ENCODE data around the gene VKORC1L1.
"Not testable (repeated sequence)": the region's sequence is repeated elsewhere in the genome, so short reads cannot be mapped to it uniquely, and the experiment has no call there.

The VKORC1L1 gene

DNA sequence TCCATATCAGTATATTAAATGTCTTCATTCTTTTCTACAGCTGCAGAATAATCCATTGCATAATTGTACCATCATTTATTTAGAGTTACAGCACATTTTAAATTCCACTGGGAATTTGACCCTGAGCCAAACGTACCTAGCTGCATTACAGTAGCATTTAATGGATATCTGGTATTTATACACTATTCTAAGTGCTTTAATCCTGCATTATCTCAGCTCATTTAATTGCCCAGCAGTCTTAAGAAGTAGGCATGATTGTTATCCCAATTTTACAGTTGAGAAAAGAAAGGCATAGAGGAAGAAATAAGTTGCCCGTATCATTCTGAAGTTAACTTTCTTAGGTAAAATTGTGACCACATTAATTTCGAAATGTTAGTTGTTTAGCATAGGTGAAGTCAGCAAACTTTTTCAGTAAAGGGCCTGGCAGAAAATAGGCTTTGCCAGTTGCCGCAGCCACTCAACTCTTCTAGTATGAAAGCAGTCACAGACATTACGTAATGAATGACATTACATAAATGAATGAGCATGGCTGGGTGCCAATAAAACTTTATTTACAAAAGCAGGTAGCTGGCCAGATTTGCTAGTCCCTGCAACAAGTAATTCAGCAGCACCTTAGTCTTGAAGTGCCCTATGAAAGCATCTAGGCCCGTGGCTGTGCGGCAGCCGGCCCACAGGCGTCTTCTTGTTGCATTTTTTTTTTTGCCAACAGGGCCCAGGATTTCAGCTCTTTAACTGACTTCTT, 79.1 kb downstream of the VKORC1L1 start:
- in situ Hi-C loops (cut with HindIII; ENCODE audit: low sequenced_read_pairs), result no loop called here
- TF ChIP-seq, protein P1, sequence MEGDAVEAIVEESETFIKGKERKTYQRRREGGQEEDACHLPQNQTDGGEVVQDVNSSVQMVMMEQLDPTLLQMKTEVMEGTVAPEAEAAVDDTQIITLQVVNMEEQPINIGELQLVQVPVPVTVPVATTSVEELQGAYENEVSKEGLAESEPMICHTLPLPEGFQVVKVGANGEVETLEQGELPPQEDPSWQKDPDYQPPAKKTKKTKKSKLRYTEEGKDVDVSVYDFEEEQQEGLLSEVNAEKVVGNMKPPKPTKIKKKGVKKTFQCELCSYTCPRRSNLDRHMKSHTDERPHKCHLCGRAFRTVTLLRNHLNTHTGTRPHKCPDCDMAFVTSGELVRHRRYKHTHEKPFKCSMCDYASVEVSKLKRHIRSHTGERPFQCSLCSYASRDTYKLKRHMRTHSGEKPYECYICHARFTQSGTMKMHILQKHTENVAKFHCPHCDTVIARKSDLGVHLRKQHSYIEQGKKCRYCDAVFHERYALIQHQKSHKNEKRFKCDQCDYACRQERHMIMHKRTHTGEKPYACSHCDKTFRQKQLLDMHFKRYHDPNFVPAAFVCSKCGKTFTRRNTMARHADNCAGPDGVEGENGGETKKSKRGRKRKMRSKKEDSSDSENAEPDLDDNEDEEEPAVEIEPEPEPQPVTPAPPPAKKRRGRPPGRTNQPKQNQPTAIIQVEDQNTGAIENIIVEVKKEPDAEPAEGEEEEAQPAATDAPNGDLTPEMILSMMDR (IDR thresholded peaks at IDR 0.05; ENCODE audit: low read depth, low read length), result no peak
- no peak overlapping the region for H3K4me3 ChIP-seq (ENCODE audit: low read depth, low read length)
- DNase-seq (ENCODE audit: low read depth, low spot score), result no peak

DNA sequence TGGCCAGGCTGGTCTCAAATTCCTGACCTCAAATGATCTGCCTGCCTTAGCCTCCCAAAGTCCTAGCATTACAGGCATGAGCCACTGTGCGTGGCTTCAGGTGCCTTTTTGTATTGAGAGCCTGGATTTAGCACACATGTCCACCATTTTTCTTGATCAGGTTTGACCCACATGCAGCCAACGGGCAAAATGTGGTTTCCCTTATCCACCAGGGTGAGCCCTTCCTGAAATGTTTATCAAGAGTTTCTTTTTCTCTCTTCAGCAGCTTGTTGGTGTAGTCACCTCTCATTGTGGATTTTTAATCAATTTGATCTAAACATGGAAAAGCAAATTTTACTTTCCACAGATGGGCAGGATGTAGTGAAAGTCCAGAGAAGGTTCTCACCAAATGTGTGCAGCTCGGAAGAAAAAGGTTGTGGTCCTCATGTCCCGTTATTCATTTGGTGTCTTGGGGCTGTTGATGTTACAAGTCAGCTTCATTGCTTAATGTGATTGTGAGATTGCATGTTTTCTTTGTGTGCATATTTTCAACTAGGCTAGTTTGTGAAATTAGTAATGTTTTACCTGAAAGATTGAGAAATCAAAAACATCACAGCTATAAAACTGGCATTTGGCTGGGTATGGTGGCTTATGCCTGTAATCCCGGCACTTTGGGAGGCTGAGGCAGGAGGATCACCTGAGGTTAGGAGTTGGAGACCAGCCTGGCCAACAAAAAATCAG, 80.3 kb downstream of the VKORC1L1 start:
- no peak for DNase-seq (ENCODE audit: low read depth, low spot score)
- in situ Hi-C loops (cut with HindIII; ENCODE audit: low sequenced_read_pairs), result no loop called here
- H3K4me3 ChIP-seq (ENCODE audit: low read depth, low read length), result no peak overlapping the region
- TF ChIP-seq, protein P1 (IDR thresholded peaks at IDR 0.05; ENCODE audit: low read depth, low read length), result no peak

DNA sequence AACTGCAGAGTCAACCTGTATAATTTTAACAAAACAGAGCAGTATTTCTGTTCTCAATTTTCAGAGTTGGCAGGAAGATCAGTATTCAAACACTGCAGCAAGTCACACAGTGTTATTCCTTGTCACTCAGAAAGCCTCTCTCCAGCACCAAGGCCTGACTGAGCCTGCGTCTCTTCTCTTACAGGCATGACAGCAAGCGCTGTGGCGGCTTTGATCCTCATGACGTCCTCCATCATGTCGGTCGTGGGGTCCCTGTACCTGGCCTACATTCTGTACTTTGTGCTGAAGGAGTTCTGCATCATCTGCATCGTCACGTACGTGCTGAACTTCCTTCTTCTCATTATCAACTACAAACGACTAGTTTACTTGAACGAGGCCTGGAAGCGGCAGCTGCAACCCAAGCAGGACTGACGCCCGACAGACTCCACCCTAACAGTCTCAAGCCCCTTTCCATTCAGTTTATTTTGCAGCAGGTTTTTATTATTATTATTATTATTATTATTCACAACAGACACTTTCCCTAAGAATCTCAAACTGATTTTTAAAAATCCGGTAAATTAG, 81.1 kb downstream of the VKORC1L1 start:
- in situ Hi-C loops (cut with HindIII; ENCODE audit: low sequenced_read_pairs), result no loop called here
- TF ChIP-seq, protein P1 (IDR thresholded peaks at IDR 0.05; ENCODE audit: low read depth, low read length), result no peak
- DNase-seq (ENCODE audit: low read depth, low spot score), result no peak
- no peak overlapping the region for H3K4me3 ChIP-seq (ENCODE audit: low read depth, low read length)

DNA sequence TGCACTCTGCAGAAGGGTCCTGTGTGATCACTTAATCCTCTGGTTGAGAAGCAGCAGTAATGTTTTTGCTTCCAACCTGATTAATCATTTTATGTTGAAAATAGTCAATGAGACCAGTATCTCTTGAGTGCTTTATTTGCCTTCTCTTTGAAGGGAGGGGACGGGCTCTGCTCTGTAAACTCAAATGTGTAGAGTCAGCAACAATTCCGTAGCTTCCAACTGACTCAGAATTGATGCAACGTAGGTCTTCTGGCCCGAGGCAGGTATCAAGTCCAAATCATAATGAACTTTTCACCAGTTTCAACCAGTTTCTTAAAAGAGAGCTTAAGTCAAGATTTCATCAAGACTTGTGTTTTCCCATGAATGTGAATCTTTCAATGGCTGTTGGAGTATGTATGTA, 82.8 kb downstream of the VKORC1L1 start:
- no peak for DNase-seq (ENCODE audit: low read depth, low spot score)
- TF ChIP-seq, protein P1 (IDR thresholded peaks at IDR 0.05; ENCODE audit: low read depth, low read length), result no peak
- H3K4me3 ChIP-seq (ENCODE audit: low read depth, low read length), result no peak overlapping the region
- in situ Hi-C loops (cut with HindIII; ENCODE audit: low sequenced_read_pairs), result no loop called here

DNA sequence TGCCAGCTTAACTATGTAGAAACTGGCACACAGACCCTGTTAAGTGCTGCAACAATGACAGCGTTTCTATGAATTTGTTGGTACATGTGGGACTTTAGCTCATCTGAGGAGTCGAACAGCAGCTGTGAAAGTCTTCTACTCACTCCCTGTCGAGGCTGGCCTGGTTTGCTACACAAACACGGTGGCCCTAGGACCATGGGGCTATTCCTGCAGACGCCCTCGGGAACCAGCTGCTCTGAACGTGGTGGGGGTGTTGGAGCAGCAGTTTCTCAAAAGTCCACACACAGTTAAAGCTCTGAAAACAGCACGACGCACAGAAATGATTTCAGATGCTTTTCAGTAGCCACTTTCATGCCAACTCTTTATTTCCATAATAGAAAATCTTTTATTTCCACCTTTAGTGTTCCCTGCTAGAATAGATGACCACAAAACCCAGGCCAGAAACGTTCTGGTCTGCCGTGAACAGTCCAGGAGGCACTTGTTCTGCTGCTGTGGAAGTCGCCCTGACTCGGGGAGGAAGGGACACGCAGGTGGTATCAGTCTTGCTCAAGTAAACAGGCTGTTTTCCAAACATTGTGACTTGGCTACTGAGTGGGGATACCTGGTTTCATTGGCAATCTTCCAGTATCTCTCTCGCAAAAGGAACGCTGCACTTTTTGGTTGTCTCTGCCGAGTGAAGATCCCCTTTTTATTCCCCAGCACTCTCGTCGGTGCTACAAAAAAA, 87.6 kb downstream of the VKORC1L1 start:
- no peak overlapping the region for H3K4me3 ChIP-seq (ENCODE audit: low read depth, low read length)
- in situ Hi-C loops (cut with HindIII; ENCODE audit: low sequenced_read_pairs), result no loop called here
- no peak for DNase-seq (ENCODE audit: low read depth, low spot score)
- TF ChIP-seq, protein P1 (IDR thresholded peaks at IDR 0.05; ENCODE audit: low read depth, low read length), result no peak

DNA sequence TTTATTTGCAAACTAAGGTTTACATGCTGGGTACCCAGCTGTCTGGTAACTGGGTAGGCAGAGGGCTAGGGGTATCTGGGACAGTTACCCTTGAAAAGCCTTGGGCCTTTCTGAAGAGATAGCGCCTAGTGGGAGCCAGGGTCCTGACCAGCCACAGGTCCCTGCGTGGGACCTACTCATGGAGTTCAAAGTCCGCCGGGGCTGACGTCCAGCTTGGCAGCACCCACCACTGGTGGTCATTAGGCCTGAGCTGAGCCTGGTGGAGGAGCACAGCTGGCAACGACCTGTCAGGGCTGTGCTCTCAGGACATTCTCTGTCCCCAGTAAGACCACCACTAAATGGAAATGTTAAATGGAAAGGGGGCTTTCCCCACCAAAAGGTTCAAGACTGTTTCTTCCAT, 89.2 kb downstream of the VKORC1L1 start:
- in situ Hi-C loops (cut with HindIII; ENCODE audit: low sequenced_read_pairs), result no loop called here
- TF ChIP-seq, protein P1 (IDR thresholded peaks at IDR 0.05; ENCODE audit: low read depth, low read length), result no peak
- no peak overlapping the region for H3K4me3 ChIP-seq (ENCODE audit: low read depth, low read length)
- no peak for DNase-seq (ENCODE audit: low read depth, low spot score)

DNA sequence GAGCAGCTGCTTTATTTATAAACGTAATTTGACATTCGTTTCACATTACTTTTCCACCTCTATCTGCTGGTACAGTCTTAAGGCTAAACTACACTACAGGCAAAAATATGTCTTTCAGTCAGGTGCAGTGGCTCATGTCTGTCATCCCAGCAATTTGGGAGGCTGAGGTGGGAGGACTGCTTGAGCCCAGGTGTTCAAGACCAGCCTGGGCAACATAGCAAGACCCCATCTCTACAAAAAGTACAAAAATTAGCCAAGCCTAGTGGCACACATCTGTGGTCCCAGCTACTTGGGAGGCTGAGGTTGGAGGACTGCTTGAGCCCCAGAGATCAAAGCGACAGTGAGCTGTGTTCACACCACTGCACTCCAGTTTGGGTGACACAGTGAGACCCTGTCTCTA, 91.8 kb downstream of the VKORC1L1 start:
- DNase-seq (ENCODE audit: low read depth, low spot score); in situ Hi-C loops (cut with HindIII; ENCODE audit: low sequenced_read_pairs); H3K4me3 ChIP-seq (ENCODE audit: low read depth, low read length): not testable (repeated sequence)
